ENCODE measurements around the gene MAPK13. TPM values are rescaled to one million over a fixed set of nuclear protein-coding genes. Genes with fewer than 3 reads are reported as not detected.
A peak's percentile ranks its signal among the peaks of the same experiment; 100 is the strongest.

Gene MAPK13
- total RNA-seq (2021; ENCODE audit: unreplicated experiment) (47.3 TPM), Bru-seq, nascent RNA (percentile 71 among the genes with signal in this experiment), BruChase-seq, experiment 1, labeled RNA remaining after a 6-hour chase (percentile 95 among the genes with signal in this experiment), BruChase-seq, experiment 2, labeled RNA remaining after a 2-hour chase (percentile 87 among the genes with signal in this experiment)
- 45.3 and 51.2 TPM in 2 replicates for polyA plus RNA-seq (2012)
- long read RNA-seq, full-length matches to known transcripts, result 93 of 145 reads
- long read RNA-seq, partial matches to known transcripts, result 6 of 145 reads
- long read RNA-seq, other reads (novel, unspliced or antisense), result 46 of 145 reads

DNA sequence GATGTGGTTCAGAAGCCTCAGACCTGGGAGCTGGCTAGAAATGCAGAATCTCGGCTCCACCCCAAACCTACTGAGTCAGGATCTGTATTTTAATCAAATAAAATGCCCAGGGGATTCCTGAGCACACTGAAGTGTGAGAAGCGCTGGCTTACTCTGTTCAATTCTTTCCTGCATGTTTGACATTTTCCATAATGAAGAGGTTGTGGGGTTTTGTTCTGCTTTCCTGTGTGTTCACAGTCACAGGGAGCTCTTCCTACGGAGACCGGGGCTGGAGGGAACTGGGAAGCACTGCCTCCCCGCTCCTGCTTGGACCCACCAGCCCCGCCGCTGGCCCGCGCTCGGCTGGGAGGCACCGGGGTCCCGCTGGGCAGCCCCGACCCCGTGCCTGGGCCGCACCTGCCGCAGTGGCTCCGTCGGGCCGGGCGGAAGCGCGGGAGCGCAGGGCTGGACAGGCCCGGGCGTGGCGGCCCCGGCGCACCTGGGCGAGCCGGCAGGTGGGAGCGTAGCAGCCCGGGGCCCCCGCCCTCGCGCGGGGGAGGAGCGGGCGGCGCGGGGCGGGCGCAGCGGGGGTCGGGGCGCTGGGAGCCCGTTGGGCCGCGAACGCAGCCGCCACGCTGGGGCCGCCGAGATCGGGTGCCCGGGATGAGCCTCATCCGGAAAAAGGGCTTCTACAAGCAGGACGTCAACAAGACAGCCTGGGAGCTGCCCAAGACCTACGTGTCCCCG, at the start of gene MAPK13:
Gene MAPK13 (plus strand): TSS at position 573 of the 726 bp plus-strand sequence. CDS start 70 bp downstream, at position 643.
- BruUV-seq (replicated peaks), result no TSS peak
- no peaks in the 10 kb centered on the region for H3K9me2 ChIP-seq (ENCODE audit: insufficient read depth)
- H3K9me3 ChIP-seq (ENCODE audit: control insufficient read depth in 1 of 2, insufficient read depth in 1 of 2, low read depth in 1 of 2, low read length in 2 of 2), result no peaks in the 10 kb centered on the region
- peak within 1 kb of the TSS; percentile 56 for H2AFZ ChIP-seq (ENCODE audit: low read depth, low read length, poor library complexity, severe bottlenecking)
- TF ChIP-seq POLR2A (IDR thresholded peaks at IDR 0.05; ENCODE audit: borderline replicate concordance, extremely low read depth, insufficient read depth, insufficient read length), result peak; percentile 31
- no peak for TF ChIP-seq JUND (IDR thresholded peaks at IDR 0.05)
- peak; percentile 85; the same call in 1 of the 2 replicates for TF ChIP-seq ZFX (IDR thresholded peaks at IDR 0.05)
- peak; percentile 69 for TF ChIP-seq POLR2AphosphoS5 (IDR thresholded peaks at IDR 0.05; ENCODE audit: low read depth, low read length)
- no peaks in the 10 kb centered on the region for H3K27me3 ChIP-seq (ENCODE audit: insufficient read depth, low read length)
- H3K4me1 ChIP-seq (ENCODE audit: control insufficient read depth in 1 of 2, insufficient read depth in 2 of 2, low read length in 2 of 2), result peaks cover 30 to 56% of the 10 kb centered on the region in 2 experiments
- ChIA-PET RAD21 (ENCODE audit: low non-redundant PET in 1 of 2, low total read pairs in 2 of 2, uncharacterized antibody in 2 of 2, unreplicated experiment in 2 of 2) (no interaction called here), POLR2A (interaction anchor here (1.0 to 1.9 kb wide), 3 partner anchors 9 to 67 kb away, joined by 4 to 7 read pairs (median 4); no protein-coding TSS in a partner anchor), CTCF (interaction anchor here (0.9 to 1.5 kb wide), 3 partner anchors 9 to 32 kb away, joined by 3 read pairs; no protein-coding TSS in a partner anchor)
- peak within 1 kb of the TSS; percentile 98 for H3K4me2 ChIP-seq (ENCODE audit: low read length)
- DNase-seq (ENCODE audit: low read depth, low spot score) (no peak), ATAC-seq (peak; percentile 76)
- peaks cover 6 to 10% of the 10 kb centered on the region in 2 experiments; a peak in 2 of 4 replicates for H3K36me3 ChIP-seq (ENCODE audit: control insufficient read depth in 1 of 2, insufficient read depth in 2 of 2, low read length in 2 of 2)
- intact Hi-C loops (cut with micrococcal nuclease), result loop anchor here (2.0 kb wide), 1 partner anchor 67 kb away; the partner anchor contains the start of gene BRPF3
- no peaks in the 10 kb centered on the region for H4K20me1 ChIP-seq (ENCODE audit: insufficient read depth)
- H3K4me3 ChIP-seq (replicated peaks in 1 of 2; ENCODE audit: low read depth in 1 of 2, low read length in 2 of 2), result peak within 1 kb of the TSS; percentile 66 to 75
- peak within 1 kb of the TSS; percentile 82 for H3K27ac ChIP-seq (ENCODE audit: low read depth, low read length)
- H3K9ac ChIP-seq (ENCODE audit: low read length), result peak within 1 kb of the TSS; percentile 83
- H3K79me2 ChIP-seq (ENCODE audit: insufficient read depth, low read length), result no peaks in the 10 kb centered on the region; the same call in 1 of the 2 replicates

DNA sequence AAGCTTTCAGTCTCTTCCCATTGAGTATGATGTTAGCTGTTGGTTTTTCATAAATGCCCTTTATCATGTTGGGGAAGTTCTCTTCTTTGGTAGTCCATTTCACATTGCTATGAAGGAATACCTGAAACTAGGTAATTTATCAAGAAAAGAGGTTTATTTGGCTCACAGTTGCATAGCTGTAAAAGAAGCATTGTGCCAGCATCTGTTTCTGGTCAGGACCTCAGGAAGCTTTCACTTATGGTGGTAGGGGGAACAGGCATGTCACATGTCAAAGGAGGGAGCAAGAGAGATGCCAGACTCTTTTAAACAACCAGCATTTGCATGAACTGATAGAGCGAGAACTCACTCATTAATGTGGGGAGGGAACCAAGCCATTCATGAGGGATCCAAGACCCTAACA, 48.0 kb upstream of the MAPK13 start:
- POLR2A ChIA-PET, result no interaction called here
- no peaks in the 10 kb centered on the region for H3K27me3 ChIP-seq (ENCODE audit: insufficient read depth, low read length)
- DNase-seq (ENCODE audit: low read depth, low spot score) (no peak), ATAC-seq (no peak)
- 0 out of 4 replicates have a peak, but pooled peaks cover 0 to 9% of the 10 kb centered on the region in 2 experiments for H3K9me3 ChIP-seq (ENCODE audit: control insufficient read depth in 1 of 2, insufficient read depth in 1 of 2, low read depth in 1 of 2, low read length in 2 of 2)
- intact Hi-C loops (cut with micrococcal nuclease), result no loop called here
- H3K4me2 ChIP-seq (ENCODE audit: low read length), result no peak overlapping the region
- no peak overlapping the region for H3K4me3 ChIP-seq (replicated peaks in 1 of 2; ENCODE audit: low read depth in 1 of 2, low read length in 2 of 2)
- H3K79me2 ChIP-seq (ENCODE audit: insufficient read depth, low read length), result no peaks in the 10 kb centered on the region
- no peaks in the 10 kb centered on the region for H4K20me1 ChIP-seq (ENCODE audit: insufficient read depth)
- no peak overlapping the region for H3K27ac ChIP-seq (ENCODE audit: low read depth, low read length)
- H3K4me1 ChIP-seq (ENCODE audit: control insufficient read depth in 1 of 2, insufficient read depth in 2 of 2, low read length in 2 of 2), result no peaks in the 10 kb centered on the region
- RAD21 ChIA-PET (ENCODE audit: low non-redundant PET in 1 of 2, low total read pairs in 2 of 2, uncharacterized antibody in 2 of 2, unreplicated experiment in 2 of 2), result no interaction called here
- CTCF ChIA-PET, result no interaction called here
- no peak overlapping the region for H3K9ac ChIP-seq (ENCODE audit: low read length)
- peaks cover 5 to 15% of the 10 kb centered on the region in 2 experiments; a peak in 2 of 4 replicates for H3K36me3 ChIP-seq (ENCODE audit: control insufficient read depth in 1 of 2, insufficient read depth in 2 of 2, low read length in 2 of 2)
- BruUV-seq (replicated peaks), result no TSS peak
- no peaks in the 10 kb centered on the region for H3K9me2 ChIP-seq (ENCODE audit: insufficient read depth)
- no peak overlapping the region for H2AFZ ChIP-seq (ENCODE audit: low read depth, low read length, poor library complexity, severe bottlenecking)
- TF ChIP-seq SIN3A (IDR thresholded peaks at IDR 0.05; ENCODE audit: low read depth), result no peak
- TF ChIP-seq, protein P1, sequence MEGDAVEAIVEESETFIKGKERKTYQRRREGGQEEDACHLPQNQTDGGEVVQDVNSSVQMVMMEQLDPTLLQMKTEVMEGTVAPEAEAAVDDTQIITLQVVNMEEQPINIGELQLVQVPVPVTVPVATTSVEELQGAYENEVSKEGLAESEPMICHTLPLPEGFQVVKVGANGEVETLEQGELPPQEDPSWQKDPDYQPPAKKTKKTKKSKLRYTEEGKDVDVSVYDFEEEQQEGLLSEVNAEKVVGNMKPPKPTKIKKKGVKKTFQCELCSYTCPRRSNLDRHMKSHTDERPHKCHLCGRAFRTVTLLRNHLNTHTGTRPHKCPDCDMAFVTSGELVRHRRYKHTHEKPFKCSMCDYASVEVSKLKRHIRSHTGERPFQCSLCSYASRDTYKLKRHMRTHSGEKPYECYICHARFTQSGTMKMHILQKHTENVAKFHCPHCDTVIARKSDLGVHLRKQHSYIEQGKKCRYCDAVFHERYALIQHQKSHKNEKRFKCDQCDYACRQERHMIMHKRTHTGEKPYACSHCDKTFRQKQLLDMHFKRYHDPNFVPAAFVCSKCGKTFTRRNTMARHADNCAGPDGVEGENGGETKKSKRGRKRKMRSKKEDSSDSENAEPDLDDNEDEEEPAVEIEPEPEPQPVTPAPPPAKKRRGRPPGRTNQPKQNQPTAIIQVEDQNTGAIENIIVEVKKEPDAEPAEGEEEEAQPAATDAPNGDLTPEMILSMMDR (IDR thresholded peaks at IDR 0.05 in 2 of 3, conservative IDR thresholded peaks at IDR 0.05 in 1 of 3; ENCODE audit: borderline replicate concordance in 1 of 3, insufficient read depth in 1 of 3, low read depth in 2 of 3, low read length in 2 of 3), result no peak
- no peak for TF ChIP-seq EZH2phosphoT487 (IDR thresholded peaks at IDR 0.05; ENCODE audit: borderline replicate concordance)
- no peak for TF ChIP-seq POLR2AphosphoS5 (IDR thresholded peaks at IDR 0.05; ENCODE audit: low read depth, low read length)
- TF ChIP-seq ZFX (IDR thresholded peaks at IDR 0.05), result no peak
- no peak for TF ChIP-seq ELF1 (IDR thresholded peaks at IDR 0.05; ENCODE audit: borderline replicate concordance, low read depth)
- no peak for TF ChIP-seq SRF (IDR thresholded peaks at IDR 0.05; ENCODE audit: low read depth)
- TF ChIP-seq FOSL1 (IDR thresholded peaks at IDR 0.05; ENCODE audit: low read depth), result no peak
- no peak for TF ChIP-seq EGR1 (IDR thresholded peaks at IDR 0.05; ENCODE audit: low read depth)
- TF ChIP-seq, protein P2, sequence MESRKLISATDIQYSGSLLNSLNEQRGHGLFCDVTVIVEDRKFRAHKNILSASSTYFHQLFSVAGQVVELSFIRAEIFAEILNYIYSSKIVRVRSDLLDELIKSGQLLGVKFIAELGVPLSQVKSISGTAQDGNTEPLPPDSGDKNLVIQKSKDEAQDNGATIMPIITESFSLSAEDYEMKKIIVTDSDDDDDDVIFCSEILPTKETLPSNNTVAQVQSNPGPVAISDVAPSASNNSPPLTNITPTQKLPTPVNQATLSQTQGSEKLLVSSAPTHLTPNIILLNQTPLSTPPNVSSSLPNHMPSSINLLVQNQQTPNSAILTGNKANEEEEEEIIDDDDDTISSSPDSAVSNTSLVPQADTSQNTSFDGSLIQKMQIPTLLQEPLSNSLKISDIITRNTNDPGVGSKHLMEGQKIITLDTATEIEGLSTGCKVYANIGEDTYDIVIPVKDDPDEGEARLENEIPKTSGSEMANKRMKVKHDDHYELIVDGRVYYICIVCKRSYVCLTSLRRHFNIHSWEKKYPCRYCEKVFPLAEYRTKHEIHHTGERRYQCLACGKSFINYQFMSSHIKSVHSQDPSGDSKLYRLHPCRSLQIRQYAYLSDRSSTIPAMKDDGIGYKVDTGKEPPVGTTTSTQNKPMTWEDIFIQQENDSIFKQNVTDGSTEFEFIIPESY (IDR thresholded peaks at IDR 0.05; ENCODE audit: extremely low read depth, insufficient replicate concordance, low read length), result no peak
- TF ChIP-seq YY1 (IDR thresholded peaks at IDR 0.05; ENCODE audit: extremely low read depth, insufficient replicate concordance, low read depth, low read length), result no peak
- TF ChIP-seq SP1 (IDR thresholded peaks at IDR 0.05; ENCODE audit: low read depth), result no peak
- no peak for TF ChIP-seq CEBPB (IDR thresholded peaks at IDR 0.05; ENCODE audit: low read depth)

Data from HCT116 (cell line).